Measurements from ENCODE around the gene TSC2.

- TF ChIP-seq POLR2A (IDR thresholded peaks at IDR 0.05) (no peak), CTCF (IDR thresholded peaks at IDR 0.05) (no peak), EP300 (IDR thresholded peaks at IDR 0.05) (no peak), POLR2AphosphoS5 (IDR thresholded peaks at IDR 0.05) (no peak)
Observed at GRCh38 chr16:2040041-2040786, 7.6 kb upstream of the TSC2 start.
